Liver (tissue), 9 donors: Measurements from ENCODE around the gene UIMC1. TPM values are rescaled to one million over a fixed set of nuclear protein-coding genes. Genes with fewer than 3 reads are reported as not detected.

Experiments
- DNase-seq: peaks from one replicate; pipeline ENCODE4 v3.0.0-alpha.2; 2017; ENCODE audit warnings: low spot score
- H3K27ac ChIP-seq, 2 donors: one replicate each; pipeline ENCODE4 v1.7.0; 2013; ENCODE audit warnings: inconsistent platforms in 2 of 2, low read length in 2 of 2, control low read depth in 1 of 2, low read depth in 1 of 2, mild to moderate bottlenecking in 1 of 2
- H3K27me3 ChIP-seq, 4 donors: one replicate each; pipeline versions ENCODE4 v1.6.1 to v1.7.0; 2013; ENCODE audit warnings: low read length in 3 of 4, inconsistent platforms in 1 of 4, mild to moderate bottlenecking in 1 of 4, moderate library complexity in 1 of 4; ENCODE audit not compliant: control insufficient read depth in 4 of 4, insufficient read depth in 4 of 4
- H3K36me3 ChIP-seq, 4 donors: one replicate each; pipeline versions ENCODE4 v1.6.1 to v1.7.0; 2013; ENCODE audit warnings: low read length in 3 of 4, mild to moderate bottlenecking in 3 of 4, low read depth in 1 of 4, moderate library complexity in 1 of 4; ENCODE audit not compliant: control insufficient read depth in 4 of 4, insufficient read depth in 3 of 4
- H3K4me1 ChIP-seq, 4 donors: one replicate each; pipeline versions ENCODE4 v1.6.1 to v1.7.0; 2013; ENCODE audit warnings: low read length in 3 of 4, mild to moderate bottlenecking in 3 of 4, moderate library complexity in 1 of 4; ENCODE audit not compliant: control insufficient read depth in 4 of 4, insufficient read depth in 4 of 4
- H3K4me3 ChIP-seq, 3 donors: one replicate each; pipeline versions ENCODE4 v1.6.1 to v1.7.0; 2013; ENCODE audit warnings: low read length in 3 of 3, control low read depth in 1 of 3, low read depth in 1 of 3, mild to moderate bottlenecking in 1 of 3
- H3K9ac ChIP-seq, 2 donors: one replicate each; pipeline ENCODE4 v1.7.0; 2013; ENCODE audit warnings: low read length in 2 of 2, mild to moderate bottlenecking in 2 of 2, moderate library complexity in 2 of 2, control low read depth in 1 of 2, low read depth in 1 of 2
- H3K9me3 ChIP-seq, 4 donors: one replicate each; pipeline versions ENCODE4 v1.6.1 to v1.7.0; 2013; ENCODE audit warnings: low read length in 3 of 4; ENCODE audit not compliant: control insufficient read depth in 4 of 4
- ATF3 ChIP-seq: IDR thresholded peaks from 2 replicates; pipeline ENCODE4 v1.6.1; 2016; ENCODE audit warnings: antibody characterized with exemption
- CTCF ChIP-seq: fragments of 150-350 bp; IDR thresholded peaks from 2 replicates; pipeline ENCODE4 v1.5.1; 2017; ENCODE audit warnings: improper control_type of control experiment, low read depth, low read length; ENCODE audit not compliant: missing input control
- EGR1 ChIP-seq, 2 donors: IDR thresholded peaks; 2 replicates each; pipeline ENCODE4 v1.6.1; 2016 to 2018; ENCODE audit warnings: antibody characterized with exemption in 2 of 2, low read depth in 2 of 2
- FOXA1 ChIP-seq: IDR thresholded peaks from 2 replicates; pipeline ENCODE4 v1.6.1; 2016; ENCODE audit warnings: antibody characterized with exemption
- FOXA2 ChIP-seq: IDR thresholded peaks from 2 replicates; pipeline ENCODE4 v1.6.1; 2016; ENCODE audit warnings: antibody characterized with exemption
- GABPA ChIP-seq, 2 donors: IDR thresholded peaks in 1 of 2; conservative IDR thresholded peaks in 1 of 2; 2 replicates each; pipeline ENCODE4 v1.6.1; 2016; ENCODE audit warnings: antibody characterized with exemption in 2 of 2, mild to moderate bottlenecking in 1 of 2, moderate library complexity in 1 of 2
- HNF4A ChIP-seq, 2 donors: conservative IDR thresholded peaks; 2 replicates each; pipeline ENCODE4 v1.6.1; 2016; ENCODE audit warnings: antibody characterized with exemption in 2 of 2, mild to moderate bottlenecking in 2 of 2
- HNF4G ChIP-seq: IDR thresholded peaks from 2 replicates; pipeline ENCODE4 v1.6.1; 2016; ENCODE audit warnings: antibody characterized with exemption
- JUND ChIP-seq, 2 donors: IDR thresholded peaks; 2 replicates each; pipeline ENCODE4 v1.6.1; 2016; ENCODE audit warnings: antibody characterized with exemption in 2 of 2
- MAX ChIP-seq: IDR thresholded peaks from 2 replicates; pipeline ENCODE4 v1.6.1; 2016; ENCODE audit warnings: antibody characterized with exemption
- NR2F2 ChIP-seq: IDR thresholded peaks from 2 replicates; pipeline ENCODE4 v1.6.1; 2016; ENCODE audit warnings: antibody characterized with exemption
- RAD21 ChIP-seq, 2 donors: IDR thresholded peaks; 2 replicates each; pipeline ENCODE4 v1.6.1; 2016; ENCODE audit warnings: antibody characterized with exemption in 2 of 2, mild to moderate bottlenecking in 2 of 2
- RXRA ChIP-seq, 2 donors: IDR thresholded peaks; 2 replicates each; pipeline ENCODE4 v1.6.1; 2017 to 2018; ENCODE audit warnings: antibody characterized with exemption in 2 of 2, mild to moderate bottlenecking in 1 of 2
- SP1 ChIP-seq: IDR thresholded peaks from 2 replicates; pipeline ENCODE4 v1.6.1; 2018; ENCODE audit warnings: antibody characterized with exemption, mild to moderate bottlenecking
- TAF1 ChIP-seq: conservative IDR thresholded peaks from 2 replicates; pipeline ENCODE4 v1.6.1; 2016; ENCODE audit warnings: antibody characterized with exemption, mild to moderate bottlenecking
- YY1 ChIP-seq: IDR thresholded peaks from 2 replicates; pipeline ENCODE4 v1.6.1; 2016; ENCODE audit warnings: antibody characterized with exemption, mild to moderate bottlenecking
- WGBS: extraction: QIAGEN DNeasy Blood & Tissue Kit; methylation state at CpG from one replicate; pipeline ENCODE4 v1.1.7; 2013; 5-methylcytosine and 5-hydroxymethylcytosine counted together
- polyA plus RNA-seq, 2 donors: library from polyadenylated mRNA; stranded (reverse) in 1 of 2; unstranded in 1 of 2; fragments of 200-250 nt in 1 of 2; fragments of >200 nt in 1 of 2; fragmentation: Nextera tagmentation in 1 of 2; extraction: Ambion mirVana in 1 of 2; gene quantifications; one replicate each; pipeline versions ENCODE4 v1.2.1 to v1.2.3, GENCODE V29; 2013 to 2015
- total RNA-seq, 2 donors: library from RNA; depleted of rRNA; stranded (reverse); fragments of >200 nt; gene quantifications; one replicate each; pipeline ENCODE4 v1.2.3, GENCODE V29; 2014
- TF ChIP-seq, protein P1 (sequence below): IDR thresholded peaks from 2 replicates; pipeline ENCODE4 v1.6.1; 2016; ENCODE audit warnings: antibody characterized with exemption
- TF ChIP-seq, protein P2 (sequence below): IDR thresholded peaks from 2 replicates; pipeline ENCODE4 v1.6.1; 2016; ENCODE audit warnings: antibody characterized with exemption, mild to moderate bottlenecking
- donor health status: healthy.
- donor health status: healthy.
- donor health status: healthy.
- donor health status: healthy.
- donor health status: healthy.

Gene UIMC1
- 10 to 100 TPM; 16.3 to 26.0 TPM for total RNA-seq
- 1 to 10 TPM; 5.9 to 7.1 TPM for polyA plus RNA-seq

DNA sequence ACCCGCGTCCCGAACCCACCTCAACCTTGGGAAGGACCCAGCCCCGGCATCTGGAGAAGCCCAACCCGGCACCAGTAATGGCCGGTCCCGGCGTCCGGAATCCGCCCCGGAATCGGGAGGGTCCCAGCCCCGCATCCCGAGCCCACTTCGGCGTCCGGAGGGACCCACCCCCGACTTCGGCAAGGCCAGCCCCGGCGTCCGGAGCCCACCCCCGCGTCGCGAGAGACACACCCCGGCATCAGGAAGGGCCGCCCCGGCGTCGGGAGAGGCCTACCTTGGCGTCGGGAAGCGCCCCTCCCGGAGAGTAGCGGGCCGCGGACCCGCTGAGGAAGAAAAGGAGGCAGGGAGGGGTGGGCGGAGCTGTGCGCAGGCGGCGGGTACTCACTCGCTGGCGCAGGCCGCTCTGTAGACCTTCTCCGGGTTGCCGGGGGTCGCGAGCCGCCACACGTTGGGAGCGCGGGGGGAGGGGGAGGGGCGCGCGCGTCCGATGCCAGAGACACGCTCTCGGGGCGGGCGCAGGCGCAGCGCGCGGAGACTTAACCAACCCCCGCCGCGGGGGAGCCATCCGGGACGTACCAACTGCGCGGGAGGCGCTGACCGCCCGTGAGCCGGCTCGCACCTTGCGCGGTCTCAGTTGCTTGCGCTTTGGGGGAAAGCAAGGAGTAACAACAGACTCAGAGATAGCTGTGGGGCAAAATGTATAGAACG lies at the start of gene UIMC1:
TSS of gene UIMC1 (minus strand) at position 515 of the 708 bp plus-strand sequence. CDS start 24,164 bp downstream, outside the sequence.
- Histone ChIP-seq H3K27me3 (no peaks in the 10 kb centered on the region), H3K27ac (peak within 1 kb of the TSS; percentile 92), H3K9ac (peak within 1 kb of the TSS; percentile 73 to 81), H3K4me1 (peaks cover 3 to 16% (median 12%) of the 10 kb centered on the region in 4 donors), H3K9me3 (no peaks in the 10 kb centered on the region), H3K4me3 (peak within 1 kb of the TSS; percentile 79 to 93 (median 90)), H3K36me3 (peaks cover 0 to 3% (median 0%) of the 10 kb centered on the region in 4 donors)
- TF ChIP-seq TAF1, result peak; percentile 28
- TF ChIP-seq HNF4G, result no peak
- TF ChIP-seq GABPA (IDR thresholded peaks at IDR 0.05 in 1 of 2, conservative IDR thresholded peaks at IDR 0.05 in 1 of 2), result peak in 1 of 2 donors; percentile 19
- no peak for TF ChIP-seq EGR1 (IDR thresholded peaks at IDR 0.05; ENCODE audit: low read depth in 2 of 2)
- no peak for TF ChIP-seq JUND (IDR thresholded peaks at IDR 0.05)
- no peak for TF ChIP-seq RAD21 (IDR thresholded peaks at IDR 0.05)
- TF ChIP-seq CTCF, result no peak
- TF ChIP-seq HNF4A (conservative IDR thresholded peaks at IDR 0.05), result peak in 1 of 2 donors; percentile 34
- no peak for TF ChIP-seq MAX
- TF ChIP-seq NR2F2, result no peak
- TF ChIP-seq FOXA2, result no peak
- no peak for TF ChIP-seq FOXA1
- TF ChIP-seq, protein P1, sequence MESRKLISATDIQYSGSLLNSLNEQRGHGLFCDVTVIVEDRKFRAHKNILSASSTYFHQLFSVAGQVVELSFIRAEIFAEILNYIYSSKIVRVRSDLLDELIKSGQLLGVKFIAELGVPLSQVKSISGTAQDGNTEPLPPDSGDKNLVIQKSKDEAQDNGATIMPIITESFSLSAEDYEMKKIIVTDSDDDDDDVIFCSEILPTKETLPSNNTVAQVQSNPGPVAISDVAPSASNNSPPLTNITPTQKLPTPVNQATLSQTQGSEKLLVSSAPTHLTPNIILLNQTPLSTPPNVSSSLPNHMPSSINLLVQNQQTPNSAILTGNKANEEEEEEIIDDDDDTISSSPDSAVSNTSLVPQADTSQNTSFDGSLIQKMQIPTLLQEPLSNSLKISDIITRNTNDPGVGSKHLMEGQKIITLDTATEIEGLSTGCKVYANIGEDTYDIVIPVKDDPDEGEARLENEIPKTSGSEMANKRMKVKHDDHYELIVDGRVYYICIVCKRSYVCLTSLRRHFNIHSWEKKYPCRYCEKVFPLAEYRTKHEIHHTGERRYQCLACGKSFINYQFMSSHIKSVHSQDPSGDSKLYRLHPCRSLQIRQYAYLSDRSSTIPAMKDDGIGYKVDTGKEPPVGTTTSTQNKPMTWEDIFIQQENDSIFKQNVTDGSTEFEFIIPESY, result no peak
- TF ChIP-seq YY1, result peak; percentile 73
- TF ChIP-seq, protein P2, sequence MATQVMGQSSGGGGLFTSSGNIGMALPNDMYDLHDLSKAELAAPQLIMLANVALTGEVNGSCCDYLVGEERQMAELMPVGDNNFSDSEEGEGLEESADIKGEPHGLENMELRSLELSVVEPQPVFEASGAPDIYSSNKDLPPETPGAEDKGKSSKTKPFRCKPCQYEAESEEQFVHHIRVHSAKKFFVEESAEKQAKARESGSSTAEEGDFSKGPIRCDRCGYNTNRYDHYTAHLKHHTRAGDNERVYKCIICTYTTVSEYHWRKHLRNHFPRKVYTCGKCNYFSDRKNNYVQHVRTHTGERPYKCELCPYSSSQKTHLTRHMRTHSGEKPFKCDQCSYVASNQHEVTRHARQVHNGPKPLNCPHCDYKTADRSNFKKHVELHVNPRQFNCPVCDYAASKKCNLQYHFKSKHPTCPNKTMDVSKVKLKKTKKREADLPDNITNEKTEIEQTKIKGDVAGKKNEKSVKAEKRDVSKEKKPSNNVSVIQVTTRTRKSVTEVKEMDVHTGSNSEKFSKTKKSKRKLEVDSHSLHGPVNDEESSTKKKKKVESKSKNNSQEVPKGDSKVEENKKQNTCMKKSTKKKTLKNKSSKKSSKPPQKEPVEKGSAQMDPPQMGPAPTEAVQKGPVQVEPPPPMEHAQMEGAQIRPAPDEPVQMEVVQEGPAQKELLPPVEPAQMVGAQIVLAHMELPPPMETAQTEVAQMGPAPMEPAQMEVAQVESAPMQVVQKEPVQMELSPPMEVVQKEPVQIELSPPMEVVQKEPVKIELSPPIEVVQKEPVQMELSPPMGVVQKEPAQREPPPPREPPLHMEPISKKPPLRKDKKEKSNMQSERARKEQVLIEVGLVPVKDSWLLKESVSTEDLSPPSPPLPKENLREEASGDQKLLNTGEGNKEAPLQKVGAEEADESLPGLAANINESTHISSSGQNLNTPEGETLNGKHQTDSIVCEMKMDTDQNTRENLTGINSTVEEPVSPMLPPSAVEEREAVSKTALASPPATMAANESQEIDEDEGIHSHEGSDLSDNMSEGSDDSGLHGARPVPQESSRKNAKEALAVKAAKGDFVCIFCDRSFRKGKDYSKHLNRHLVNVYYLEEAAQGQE, result peak; percentile 33
- TF ChIP-seq SP1, result peak; percentile 46
- no peak for TF ChIP-seq ATF3
- TF ChIP-seq RXRA (IDR thresholded peaks at IDR 0.05), result peak in 1 of 2 donors; percentile 18
- WGBS, result under 1% methylated on average over 83 of the region's 83 CpGs
- peak; percentile 97 for DNase-seq
